ENCODE data around the gene EFHD2. TPM values are rescaled to one million over a fixed set of nuclear protein-coding genes. Genes with fewer than 3 reads are reported as not detected.

The EFHD2 gene
- total RNA-seq, 4 donors from 2014 or later = 12.1 to 32.5 (median 20.4) TPM

GRCh38 chr1:15476927-15477326 is 67.2 kb downstream of the EFHD2 start:
- H3K9me3 ChIP-seq = no peaks in the 10 kb centered on the region
- no peaks in the 10 kb centered on the region for H3K4me1 ChIP-seq
- intact Hi-C loops (cut with DNase I; ENCODE audit: low total_unique reads) = no loop called here
- H3K27ac ChIP-seq = no peak overlapping the region
- no peak for DNase-seq
- H3K36me3 ChIP-seq = no peaks in the 10 kb centered on the region
- H3K4me3 ChIP-seq = no peak overlapping the region
- H3K27me3 ChIP-seq = no peaks in the 10 kb centered on the region
- TF ChIP-seq POLR2A (IDR thresholded peaks at IDR 0.05) (no peak), CTCF (IDR thresholded peaks at IDR 0.05) (no peak)

GRCh38 chr1:15477646-15478212 is 68.0 kb downstream of the EFHD2 start:
- no peak overlapping the region for H3K27ac ChIP-seq
- H3K36me3 ChIP-seq = no peaks in the 10 kb centered on the region
- no peak overlapping the region for H3K4me3 ChIP-seq
- DNase-seq = no peak
- no peaks in the 10 kb centered on the region for H3K4me1 ChIP-seq
- H3K27me3 ChIP-seq = no peaks in the 10 kb centered on the region
- intact Hi-C loops (cut with DNase I; ENCODE audit: low total_unique reads) = no loop called here
- no peaks in the 10 kb centered on the region for H3K9me3 ChIP-seq
- TF ChIP-seq CTCF (IDR thresholded peaks at IDR 0.05) (no peak), POLR2A (IDR thresholded peaks at IDR 0.05) (no peak)

Other genes with a start within 250 kb of the EFHD2 start
- 1 to 10 TPM in 2 of 4 donors, not detected in 2; 1.1 to 4.1 TPM for gene FHAD1, start 162.7 kb upstream of the EFHD2 start, total RNA-seq
- 1 to 10 TPM in 1 of 4 donors, not detected in 3; 1.1 TPM for gene CTRC, start 28.6 kb downstream of the EFHD2 start, total RNA-seq
- not detected for gene CELA2A, start 46.8 kb downstream of the EFHD2 start, total RNA-seq
- not detected for gene CELA2B, start 66.2 kb downstream of the EFHD2 start, total RNA-seq
- gene CASP9, start 114.3 kb downstream of the EFHD2 start, total RNA-seq = 10 to 100 TPM in 2 of 4 donors, 1 to 10 TPM in 2; 2.6 to 16.0 (median 8.1) TPM
- gene DNAJC16, start 117.0 kb downstream of the EFHD2 start, total RNA-seq = 10 to 100 TPM in 3 of 4 donors, 1 to 10 TPM in 1; 8.8 to 32.4 (median 27.5) TPM
- 1 to 10 TPM in 1 of 4 donors, under 1 TPM in 1, not detected in 2; 0.27 to 1.4 TPM for gene AGMAT, start 175.2 kb downstream of the EFHD2 start, total RNA-seq
- 100 to 1,000 TPM in 1 of 4 donors, 10 to 100 TPM in 3; 26.2 to 115 (median 43.7) TPM for gene DDI2, start 207.6 kb downstream of the EFHD2 start, total RNA-seq